HG02973 (cell line): ENCODE data around the gene NFKBIA.
"Not testable (repeated sequence)": the region's sequence is repeated elsewhere in the genome, so short reads cannot be mapped to it uniquely, and the experiment has no call there.

Experiments
- ATAC-seq: cut with Tn5 transposase; IDR thresholded peaks from one replicate; pipeline ENCODE4 v1.9.1; 2021; ENCODE audit warnings: moderate library complexity; ENCODE audit not compliant: unreplicated experiment

NFKBIA gene

DNA sequence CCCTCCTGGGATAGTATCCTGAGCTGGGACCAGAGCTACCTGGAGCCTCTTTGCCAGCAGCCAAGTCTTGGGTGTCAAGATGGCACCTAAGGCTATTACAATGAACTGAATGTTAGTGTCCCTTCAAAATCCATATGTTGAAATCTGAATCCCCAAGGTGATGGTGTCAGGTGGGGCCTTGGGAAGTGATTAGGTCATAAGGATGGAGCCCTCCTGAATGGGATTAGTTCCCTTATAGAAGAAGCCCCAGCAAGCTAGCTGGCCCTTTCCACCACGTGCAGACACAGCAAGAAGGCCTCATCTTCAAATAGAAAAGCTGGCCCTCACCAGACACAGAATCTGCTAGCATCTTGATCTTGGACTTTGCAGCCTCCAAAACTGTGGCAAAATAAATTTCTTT is 12.4 kb downstream of the NFKBIA start:
- no peak for ATAC-seq

DNA sequence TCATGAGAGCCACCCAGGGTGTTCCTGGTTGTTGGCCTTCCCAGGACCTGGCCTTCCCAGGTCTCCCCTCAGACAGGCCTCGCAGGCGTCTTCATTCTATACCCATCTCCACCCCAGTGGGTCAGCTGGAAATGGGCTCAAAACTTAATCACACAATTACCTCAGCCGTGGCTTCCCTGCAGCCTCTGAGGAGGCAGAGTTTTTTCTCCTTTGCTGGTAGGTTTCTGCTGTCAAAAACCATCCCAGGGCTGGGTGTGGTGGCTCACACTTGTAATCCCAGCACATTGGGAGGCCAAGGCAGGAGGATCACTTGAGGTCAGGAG is 13.2 kb downstream of the NFKBIA start:
- no peak for ATAC-seq

- ATAC-seq: no peak
These were observed 13.8 kb downstream of the NFKBIA start for GRCh38 chr14:35390577-35391387.

- ATAC-seq: no peak
These were observed 15.3 kb downstream of the NFKBIA start for GRCh38 chr14:35389315-35389667.

DNA sequence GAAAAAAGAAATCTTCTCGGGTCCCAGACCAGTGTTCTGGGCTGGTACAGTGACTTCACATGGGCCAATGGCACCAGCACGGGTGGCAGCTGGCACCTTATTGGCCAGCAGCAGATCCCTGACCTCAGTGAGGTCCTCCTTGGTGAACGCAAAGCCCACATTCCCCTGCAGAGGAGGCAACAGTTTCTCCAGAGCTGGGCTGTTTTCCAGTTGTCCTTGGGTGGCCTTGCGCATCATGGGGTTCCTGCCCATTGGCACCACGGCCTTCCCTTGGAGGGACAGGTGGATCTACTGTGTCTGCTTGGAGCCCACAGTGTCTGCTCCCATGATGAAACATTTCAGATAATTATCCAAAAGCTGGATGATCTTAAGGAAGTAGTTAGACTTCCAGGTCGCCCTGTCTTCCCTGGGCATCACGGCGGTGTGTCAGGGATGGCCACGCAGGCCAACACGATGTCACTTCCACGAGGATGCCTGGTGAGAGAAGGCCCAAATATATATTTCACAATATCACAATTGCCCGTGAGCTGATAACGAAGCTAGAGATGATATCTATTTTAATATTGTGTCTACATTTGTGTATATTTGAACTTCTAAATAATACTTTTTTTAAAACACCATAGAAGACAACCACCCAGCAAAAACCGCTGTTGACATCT is 15.8 kb downstream of the NFKBIA start:
- ATAC-seq: no peak

GRCh38 chr14:35387713-35388579 is 16.6 kb downstream of the NFKBIA start:
- no peak for ATAC-seq

DNA sequence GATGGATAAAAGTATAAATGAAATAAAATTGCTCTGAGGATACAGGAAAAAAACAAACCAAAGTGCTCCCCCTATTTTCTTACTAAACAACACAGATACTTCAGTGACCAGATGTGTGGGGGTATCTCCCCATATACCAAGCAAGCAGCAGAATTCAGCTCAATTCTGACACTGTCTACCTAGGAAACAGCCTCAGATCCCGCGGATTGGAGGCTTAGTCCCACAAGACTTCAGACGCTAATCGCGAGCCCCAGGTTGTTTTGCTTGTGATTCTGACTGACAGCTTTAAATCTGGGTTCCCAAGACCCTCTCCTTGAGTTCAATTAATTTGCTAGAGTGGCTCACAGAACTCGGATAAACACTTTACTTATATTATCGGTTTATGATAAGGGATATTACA is 17.3 kb downstream of the NFKBIA start:
- no peak for ATAC-seq

GRCh38 chr14:35386673-35387125 is 17.9 kb downstream of the NFKBIA start:
- no peak for ATAC-seq

- no peak for ATAC-seq
These were observed 19.3 kb downstream of the NFKBIA start for GRCh38 chr14:35385042-35385839.

- no peak for ATAC-seq
These were observed 20.0 kb downstream of the NFKBIA start for GRCh38 chr14:35384455-35385041.

GRCh38 chr14:35383569-35384454 is 20.7 kb downstream of the NFKBIA start:
- no peak for ATAC-seq

GRCh38 chr14:35380794-35381193 is 23.8 kb downstream of the NFKBIA start:
- no peak for ATAC-seq

DNA sequence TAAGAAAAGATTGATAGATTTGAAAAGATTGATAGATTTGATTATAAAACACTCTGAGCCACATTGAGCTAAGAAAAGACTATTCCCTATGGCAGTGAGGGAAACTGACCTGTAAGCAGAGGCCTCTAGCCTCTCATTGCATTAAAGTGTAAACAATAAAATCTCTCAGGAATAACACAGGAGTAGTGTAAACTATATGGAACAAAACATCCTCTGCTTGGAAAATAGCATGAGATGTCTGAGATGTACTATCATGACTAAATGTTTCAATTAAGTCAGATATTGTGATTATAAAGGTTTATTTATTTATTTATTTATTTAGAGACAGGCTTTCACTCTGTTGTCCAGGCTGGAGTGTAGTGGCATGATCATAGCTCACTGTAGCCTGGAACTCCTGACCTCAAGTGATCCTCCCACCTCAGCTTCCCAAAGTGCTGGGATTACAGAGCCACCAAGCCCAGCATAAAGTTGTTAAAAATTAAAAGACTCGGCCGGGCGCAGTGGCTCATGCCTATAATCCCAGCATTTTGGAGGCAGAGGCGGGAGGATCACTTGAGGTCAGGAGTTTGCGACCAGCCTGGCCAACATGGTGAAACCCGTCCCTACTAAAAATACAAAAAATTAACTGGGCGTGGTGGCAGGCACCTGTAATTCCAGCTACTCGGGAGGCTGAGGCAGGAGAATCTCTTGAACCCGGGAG is 25.2 kb downstream of the NFKBIA start:
- not testable (repeated sequence) for ATAC-seq

DNA sequence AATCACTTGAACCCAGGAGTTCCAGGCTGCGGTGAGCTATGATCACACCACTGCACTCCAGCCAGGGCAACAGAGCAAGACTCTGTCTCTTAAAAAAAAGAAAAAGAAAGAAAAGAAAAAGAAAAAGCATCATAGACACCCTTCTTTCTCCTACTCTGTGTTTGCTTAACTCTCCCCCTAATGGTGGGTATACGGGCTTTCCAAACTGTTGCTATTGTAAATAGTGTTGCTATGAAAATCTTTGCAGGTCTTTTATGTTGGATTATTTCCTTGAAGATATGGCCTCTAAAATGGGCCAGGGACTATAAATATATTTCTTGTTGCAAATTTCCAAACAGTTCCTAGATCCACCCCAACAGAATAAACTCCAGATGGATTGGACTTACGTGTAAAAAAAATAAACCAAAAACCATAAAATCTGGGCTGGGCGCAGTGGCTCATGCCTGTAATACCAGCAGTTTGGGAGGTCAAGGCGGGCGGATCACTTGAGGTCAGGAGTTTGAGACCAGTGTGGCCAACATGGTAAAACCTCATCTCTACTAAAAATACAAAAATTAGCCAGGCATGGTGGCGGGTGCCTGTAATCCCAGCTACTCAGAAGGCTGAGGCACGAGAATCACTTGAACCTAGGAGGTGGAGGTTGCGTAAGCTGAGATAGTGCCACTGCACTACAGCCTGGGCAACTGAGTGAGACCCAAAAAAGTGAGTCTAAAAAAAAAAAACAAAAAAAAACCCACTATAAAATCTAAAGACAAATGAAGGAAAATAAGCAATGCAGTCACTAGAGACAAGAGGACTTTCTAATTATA is 25.9 kb downstream of the NFKBIA start:
- no peak for ATAC-seq

- ATAC-seq: no peak
These were observed 29.0 kb downstream of the NFKBIA start for GRCh38 chr14:35375558-35376025.

DNA sequence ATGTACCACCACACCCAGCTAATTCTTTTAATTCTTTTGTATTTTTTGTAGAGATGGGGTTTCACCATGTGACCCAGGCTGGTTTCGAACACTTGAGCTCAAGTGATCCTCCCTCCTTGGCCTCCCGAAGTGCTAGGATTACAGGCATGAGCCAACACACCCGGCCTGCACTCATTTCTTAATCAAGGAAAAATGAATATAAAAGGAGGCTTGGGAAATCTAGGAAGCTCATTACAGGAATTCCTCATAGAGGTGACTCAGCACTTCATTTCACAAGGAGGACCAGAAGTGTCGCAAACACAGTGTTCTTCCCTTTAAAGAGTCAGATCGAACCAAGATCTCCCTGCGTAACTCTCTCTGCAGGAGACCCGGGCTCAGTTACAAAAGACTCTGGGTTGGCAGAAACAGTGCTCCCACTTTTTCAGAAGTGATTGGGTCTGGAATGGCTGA is 30.3 kb downstream of the NFKBIA start:
- no peak for ATAC-seq

DNA sequence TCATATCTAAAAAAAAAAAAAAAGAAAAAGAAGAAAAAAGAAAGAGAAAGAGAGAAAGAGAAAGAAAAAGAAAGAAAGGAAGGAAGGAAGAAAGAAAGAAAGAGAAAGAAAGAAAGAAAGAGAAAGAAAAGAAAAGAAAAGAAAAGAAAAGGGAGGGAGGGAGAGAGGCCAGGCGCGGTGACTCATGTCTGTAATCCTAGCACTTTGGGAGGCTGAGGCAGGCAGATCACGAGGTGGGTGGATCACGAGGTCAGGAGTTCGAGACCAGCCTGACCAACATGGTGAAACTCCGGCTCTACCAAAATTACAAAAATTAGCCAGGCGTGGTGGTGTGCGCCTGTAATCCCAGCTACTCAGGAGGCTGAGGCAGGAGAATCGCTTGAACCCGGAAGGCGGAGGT is 31.3 kb downstream of the NFKBIA start:
- ATAC-seq: not testable (repeated sequence)

- no peak for ATAC-seq
These were observed 33.6 kb downstream of the NFKBIA start for GRCh38 chr14:35370969-35371368.
